Stimulated activated naive CD8-positive, alpha-beta T cell treated with anti-CD3 and anti-CD28 coated beads, Interleukin-15, amount 100 ng/mL, for 72 hours (primary cell): ENCODE results near the gene DIAPH3.
"Not testable (repeated sequence)": the region's sequence is repeated elsewhere in the genome, so short reads cannot be mapped to it uniquely, and the experiment has no call there.

ENCODE experiments used
- ATAC-seq: fragments of 150-1000 bp; cut with Tn5 transposase; 2 replicates; pipeline ENCODE4 v1.10.0; 2021; ENCODE audit warnings: mild to moderate bottlenecking, moderate library complexity
- DNase-seq, 2 donors: peaks; one replicate each; pipeline ENCODE4 v3.0.0; 2021 to 2022
- H3K27ac Mint-ChIP-seq, 2 donors: one replicate each; pipeline ENCODE4 v1.8.0; 2022; ENCODE audit warnings: mild to moderate bottlenecking in 2 of 2, mixed read lengths in 2 of 2, moderate library complexity in 2 of 2
- H3K27me3 Mint-ChIP-seq: one replicate; pipeline ENCODE4 v1.8.0; 2022; ENCODE audit warnings: mixed read lengths
- H3K4me1 Mint-ChIP-seq: one replicate; pipeline ENCODE4 v1.8.0; 2022; ENCODE audit warnings: mild to moderate bottlenecking, mixed read lengths
- H3K4me3 Mint-ChIP-seq, 2 donors: one replicate each; pipeline ENCODE4 v1.8.0; 2022; ENCODE audit warnings: mild to moderate bottlenecking in 2 of 2, mixed read lengths in 2 of 2, moderate library complexity in 1 of 2
- H3K9me3 Mint-ChIP-seq, 2 donors: one replicate each; pipeline ENCODE4 v1.8.0; 2022; ENCODE audit warnings: mixed read lengths in 2 of 2

The DIAPH3 gene, protein sequence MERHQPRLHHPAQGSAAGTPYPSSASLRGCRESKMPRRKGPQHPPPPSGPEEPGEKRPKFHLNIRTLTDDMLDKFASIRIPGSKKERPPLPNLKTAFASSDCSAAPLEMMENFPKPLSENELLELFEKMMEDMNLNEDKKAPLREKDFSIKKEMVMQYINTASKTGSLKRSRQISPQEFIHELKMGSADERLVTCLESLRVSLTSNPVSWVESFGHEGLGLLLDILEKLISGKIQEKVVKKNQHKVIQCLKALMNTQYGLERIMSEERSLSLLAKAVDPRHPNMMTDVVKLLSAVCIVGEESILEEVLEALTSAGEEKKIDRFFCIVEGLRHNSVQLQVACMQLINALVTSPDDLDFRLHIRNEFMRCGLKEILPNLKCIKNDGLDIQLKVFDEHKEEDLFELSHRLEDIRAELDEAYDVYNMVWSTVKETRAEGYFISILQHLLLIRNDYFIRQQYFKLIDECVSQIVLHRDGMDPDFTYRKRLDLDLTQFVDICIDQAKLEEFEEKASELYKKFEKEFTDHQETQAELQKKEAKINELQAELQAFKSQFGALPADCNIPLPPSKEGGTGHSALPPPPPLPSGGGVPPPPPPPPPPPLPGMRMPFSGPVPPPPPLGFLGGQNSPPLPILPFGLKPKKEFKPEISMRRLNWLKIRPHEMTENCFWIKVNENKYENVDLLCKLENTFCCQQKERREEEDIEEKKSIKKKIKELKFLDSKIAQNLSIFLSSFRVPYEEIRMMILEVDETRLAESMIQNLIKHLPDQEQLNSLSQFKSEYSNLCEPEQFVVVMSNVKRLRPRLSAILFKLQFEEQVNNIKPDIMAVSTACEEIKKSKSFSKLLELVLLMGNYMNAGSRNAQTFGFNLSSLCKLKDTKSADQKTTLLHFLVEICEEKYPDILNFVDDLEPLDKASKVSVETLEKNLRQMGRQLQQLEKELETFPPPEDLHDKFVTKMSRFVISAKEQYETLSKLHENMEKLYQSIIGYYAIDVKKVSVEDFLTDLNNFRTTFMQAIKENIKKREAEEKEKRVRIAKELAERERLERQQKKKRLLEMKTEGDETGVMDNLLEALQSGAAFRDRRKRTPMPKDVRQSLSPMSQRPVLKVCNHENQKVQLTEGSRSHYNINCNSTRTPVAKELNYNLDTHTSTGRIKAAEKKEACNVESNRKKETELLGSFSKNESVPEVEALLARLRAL

DNA sequence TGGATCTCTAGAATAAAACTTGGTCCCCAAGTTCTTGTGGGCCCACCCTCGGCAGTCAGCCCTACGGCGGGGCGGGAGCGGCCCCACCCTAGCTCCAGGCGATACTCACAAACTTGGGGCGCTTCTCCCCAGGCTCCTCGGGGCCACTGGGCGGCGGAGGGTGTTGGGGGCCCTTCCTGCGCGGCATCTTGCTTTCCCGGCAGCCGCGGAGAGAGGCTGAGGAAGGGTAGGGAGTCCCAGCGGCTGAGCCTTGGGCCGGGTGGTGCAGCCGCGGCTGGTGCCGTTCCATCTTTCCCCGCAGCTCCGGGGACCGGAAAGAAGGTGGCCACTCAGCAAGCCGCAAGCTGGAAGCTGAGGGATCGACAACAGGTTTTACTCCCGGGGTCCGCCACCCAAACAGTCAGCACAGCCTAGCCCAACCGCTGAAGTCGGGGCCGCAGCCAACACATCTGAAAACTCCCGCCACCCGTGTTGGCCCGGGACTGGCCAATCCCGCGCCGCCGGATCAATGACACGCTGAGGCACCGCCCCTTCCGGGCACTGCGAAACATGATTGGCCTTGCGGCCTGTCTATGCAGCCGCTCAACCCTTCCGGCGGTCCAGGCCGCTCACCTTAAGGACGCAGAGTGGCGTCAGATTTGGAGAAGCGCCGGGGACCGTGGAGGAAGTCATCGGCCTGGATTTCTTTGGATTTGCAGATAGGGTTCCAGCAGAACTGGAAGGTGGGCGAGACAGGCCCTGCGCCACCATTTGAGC lies at the start of gene DIAPH3:
TSS of gene DIAPH3 (minus strand) at position 451 of the 756 bp plus-strand sequence. CDS start at position 289, 162 bp downstream.
- H3K27me3 Mint-ChIP-seq: no peaks in the 10 kb centered on the region
- DNase-seq: peak; percentile 93 to 96
- peaks cover 10 to 12% of the 10 kb centered on the region in 2 donors for H3K9me3 Mint-ChIP-seq
- H3K27ac Mint-ChIP-seq: peak within 1 kb of the TSS; percentile 99
- peak within 1 kb of the TSS; percentile 96 to 98 for H3K4me3 Mint-ChIP-seq
- peaks cover 41% of the 10 kb centered on the region for H3K4me1 Mint-ChIP-seq
- peak; percentile 98 for ATAC-seq

DNA sequence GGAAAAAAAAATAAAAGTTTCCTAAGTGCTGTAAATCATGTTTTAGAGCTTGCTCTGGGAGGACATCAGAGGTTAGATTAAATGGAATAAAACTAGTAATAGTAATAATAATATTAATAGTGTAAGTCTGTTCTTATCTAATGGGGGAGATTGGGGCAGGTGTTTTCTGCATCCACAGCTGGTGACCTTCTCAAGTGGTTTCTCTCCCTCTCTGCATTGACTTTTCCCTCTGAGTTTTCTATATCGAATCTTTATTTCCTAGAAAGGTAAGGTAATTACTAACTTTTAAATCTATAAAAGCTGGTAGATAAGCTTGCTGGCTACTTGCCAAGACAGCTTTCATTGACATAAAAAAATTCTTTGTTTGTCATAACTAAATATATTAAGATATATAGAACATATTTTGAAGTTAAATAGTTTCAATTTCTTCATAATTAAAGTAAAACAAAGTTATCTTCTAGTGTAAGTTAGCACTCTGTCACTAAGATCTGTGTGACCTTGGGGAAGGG lies 49.6 kb upstream of the DIAPH3 start:
- H3K4me3 Mint-ChIP-seq: no peak overlapping the region
- H3K27me3 Mint-ChIP-seq: peaks cover 25% of the 10 kb centered on the region
- ATAC-seq (no peak), DNase-seq (no peak)
- H3K4me1 Mint-ChIP-seq: no peaks in the 10 kb centered on the region
- no peaks in the 10 kb centered on the region for H3K9me3 Mint-ChIP-seq
- H3K27ac Mint-ChIP-seq: no peak overlapping the region

DNA sequence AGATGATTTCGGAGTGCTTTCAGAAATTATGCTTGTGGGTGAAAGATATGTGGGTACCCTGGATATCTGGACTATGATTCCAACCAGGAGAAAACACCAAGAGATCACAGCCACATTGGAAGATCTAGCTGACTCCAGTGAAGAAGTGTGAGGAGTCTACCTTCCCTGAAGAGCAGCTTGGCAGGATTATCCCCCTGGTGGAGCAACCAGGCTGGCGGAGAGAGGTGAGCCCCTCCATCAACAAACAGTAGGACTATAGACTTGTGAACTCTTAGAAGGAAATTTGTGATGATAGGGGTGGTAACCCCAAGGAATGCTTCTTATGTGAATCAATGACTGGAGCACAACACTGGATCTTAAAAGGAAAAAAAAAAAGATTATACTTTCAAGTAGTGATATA lies 47.8 kb upstream of the DIAPH3 start:
- no peak for DNase-seq
- no peaks in the 10 kb centered on the region for H3K4me1 Mint-ChIP-seq
- no peaks in the 10 kb centered on the region for H3K9me3 Mint-ChIP-seq
- H3K27ac Mint-ChIP-seq: no peak overlapping the region
- no peak for ATAC-seq
- H3K4me3 Mint-ChIP-seq: no peak overlapping the region
- peaks cover 14% of the 10 kb centered on the region for H3K27me3 Mint-ChIP-seq

DNA sequence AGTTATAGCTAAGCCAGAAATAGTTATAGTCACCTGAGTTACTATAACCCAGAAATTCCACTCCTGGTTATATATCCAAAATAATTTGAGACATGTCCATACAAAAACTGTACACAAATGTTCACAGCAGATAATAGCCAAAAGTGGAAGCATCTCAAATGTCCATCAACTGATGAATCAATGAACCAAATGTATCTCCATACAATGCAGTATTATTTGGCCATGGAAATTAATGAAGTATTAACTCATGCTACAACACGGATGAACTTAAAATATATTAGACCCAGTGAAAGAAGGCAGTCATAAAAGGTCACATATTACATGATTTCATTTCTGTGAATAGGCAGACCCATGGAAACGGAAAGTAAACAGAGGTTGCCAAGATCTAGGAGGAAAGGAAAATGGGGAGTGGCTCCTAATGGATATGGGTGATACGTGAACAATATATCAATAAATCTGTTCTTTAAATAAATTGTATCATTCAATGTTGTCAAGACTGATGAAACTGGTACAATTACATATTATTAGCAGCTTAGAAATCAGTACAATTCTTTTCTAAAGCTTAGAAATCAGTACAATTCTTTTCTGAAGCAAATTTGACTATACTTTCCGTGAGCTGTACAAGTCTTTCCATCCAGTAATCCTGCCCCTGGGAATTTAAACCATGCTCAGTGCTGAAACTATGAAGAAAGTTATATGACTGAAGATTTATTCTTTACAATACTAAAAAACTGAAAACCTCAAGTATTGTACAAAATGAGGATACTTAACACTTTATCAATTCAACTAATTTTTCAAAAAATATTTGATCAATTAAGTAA lies 47.0 kb upstream of the DIAPH3 start:
- H3K27ac Mint-ChIP-seq: no peak overlapping the region
- peaks cover 15% of the 10 kb centered on the region for H3K27me3 Mint-ChIP-seq
- no peak overlapping the region for H3K4me3 Mint-ChIP-seq
- no peak for DNase-seq
- H3K4me1 Mint-ChIP-seq: no peaks in the 10 kb centered on the region
- no peak for ATAC-seq
- no peaks in the 10 kb centered on the region for H3K9me3 Mint-ChIP-seq

DNA sequence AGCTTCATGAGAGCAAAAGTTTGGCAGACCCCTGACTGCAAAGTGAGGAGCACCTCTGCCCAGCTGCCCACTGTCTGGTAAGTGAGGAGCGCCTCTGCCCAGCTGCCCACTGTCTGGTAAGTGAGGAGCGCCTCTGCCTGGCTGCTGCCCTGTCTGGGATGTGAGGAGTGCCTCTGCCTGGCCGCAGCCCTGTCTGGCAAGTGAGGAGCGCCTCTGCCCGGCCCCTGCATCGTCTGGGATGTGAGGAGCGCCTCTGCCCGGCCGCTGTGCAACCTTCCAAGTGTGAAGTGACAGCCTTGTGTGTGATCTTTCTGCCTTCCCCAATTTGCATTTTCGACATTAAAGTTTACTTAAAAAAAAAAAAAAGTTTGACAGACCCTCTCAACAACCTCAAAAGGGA lies 41.8 kb upstream of the DIAPH3 start:
- H3K9me3 Mint-ChIP-seq, ATAC-seq, DNase-seq, H3K4me3 Mint-ChIP-seq, H3K27ac Mint-ChIP-seq, H3K4me1 Mint-ChIP-seq: not testable (repeated sequence)
- H3K27me3 Mint-ChIP-seq: peaks cover 16% of the 10 kb centered on the region

DNA sequence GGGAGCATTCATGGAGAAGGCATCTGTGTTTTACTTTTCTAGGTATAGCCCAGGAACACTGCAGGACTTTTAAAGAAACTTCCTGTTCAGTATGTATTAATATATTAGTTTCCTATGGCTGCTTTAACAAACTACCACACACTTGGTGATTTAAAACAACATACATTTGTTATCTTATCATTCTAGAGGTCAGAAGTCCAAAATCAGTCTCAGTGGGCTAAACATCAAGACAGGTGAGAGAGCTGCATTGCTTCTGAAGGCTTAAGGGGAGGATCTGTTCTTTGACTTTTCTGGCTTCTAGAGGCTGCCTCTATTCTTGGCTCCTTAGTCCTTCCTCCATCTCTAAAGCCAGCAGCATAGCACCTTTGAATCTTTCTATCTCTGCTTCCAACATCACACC lies 37.6 kb upstream of the DIAPH3 start:
- H3K27me3 Mint-ChIP-seq: peaks cover 16% of the 10 kb centered on the region
- H3K4me1 Mint-ChIP-seq: no peaks in the 10 kb centered on the region
- no peak overlapping the region for H3K4me3 Mint-ChIP-seq
- H3K27ac Mint-ChIP-seq: no peak overlapping the region
- no peak for DNase-seq
- no peak for ATAC-seq
- H3K9me3 Mint-ChIP-seq: no peaks in the 10 kb centered on the region

DNA sequence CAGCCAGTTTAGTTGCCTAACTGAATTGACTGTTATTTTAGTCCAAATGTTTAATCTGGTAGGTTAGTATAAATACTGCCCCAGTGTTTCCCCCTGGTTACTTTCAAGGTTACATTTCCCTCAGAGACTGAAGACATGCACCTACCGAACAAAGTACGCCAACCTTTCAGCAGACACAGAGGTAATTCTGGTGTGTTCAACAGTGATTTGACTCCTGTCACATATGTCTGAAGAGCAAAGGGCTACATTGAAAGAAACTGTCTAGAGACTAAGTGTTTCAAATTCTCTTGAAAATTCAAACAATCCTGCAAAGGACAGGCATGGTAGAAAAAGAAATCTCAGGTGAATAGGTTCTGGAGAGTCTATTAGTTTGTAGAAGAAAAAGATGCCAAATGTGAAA lies 32.2 kb upstream of the DIAPH3 start:
- peaks cover 17% of the 10 kb centered on the region for H3K27me3 Mint-ChIP-seq
- not testable (repeated sequence) for ATAC-seq, H3K4me3 Mint-ChIP-seq, H3K4me1 Mint-ChIP-seq, H3K27ac Mint-ChIP-seq, H3K9me3 Mint-ChIP-seq, DNase-seq

DNA sequence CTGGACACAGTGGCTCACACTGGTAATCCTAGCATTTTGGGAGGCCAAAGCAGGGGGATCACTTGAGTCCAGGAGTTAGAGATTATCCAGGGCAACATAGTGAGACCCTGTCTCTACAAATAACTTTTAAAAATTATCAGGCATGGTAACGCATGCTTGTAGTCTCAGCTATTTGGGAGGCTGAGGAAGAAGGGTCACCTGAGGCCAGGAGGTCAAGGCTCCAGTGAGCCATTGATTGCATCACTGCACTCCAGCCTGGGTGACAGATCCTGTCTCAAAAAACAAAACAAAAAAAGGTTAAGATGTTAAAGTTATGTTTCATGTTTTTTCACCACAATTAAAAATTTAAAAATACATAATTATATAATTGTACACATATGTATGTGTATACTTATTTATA lies 19.2 kb upstream of the DIAPH3 start:
- ATAC-seq (no peak), DNase-seq (no peak)
- Mint-ChIP-seq H3K27ac (no peak overlapping the region), H3K4me1 (no peaks in the 10 kb centered on the region), H3K4me3 (no peak overlapping the region), H3K9me3 (no peaks in the 10 kb centered on the region), H3K27me3 (peaks cover 12% of the 10 kb centered on the region)

DNA sequence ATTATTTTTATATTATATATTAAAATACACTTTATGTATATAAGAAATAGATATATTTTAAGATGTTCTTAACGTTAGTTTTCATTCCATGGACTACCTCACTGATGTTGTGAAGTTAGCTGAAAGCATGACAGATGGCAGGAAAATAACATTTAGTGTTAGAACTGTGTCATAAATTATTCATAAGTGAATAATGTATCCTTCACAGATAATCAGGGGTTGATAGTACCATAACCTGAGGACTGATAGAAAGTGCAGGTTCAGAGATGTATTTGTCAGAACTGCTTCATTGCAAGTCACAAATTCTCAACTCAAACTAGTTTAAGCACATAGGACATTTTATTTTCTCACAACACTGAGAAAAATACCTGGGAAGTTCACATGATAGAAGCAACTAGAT lies 14.6 kb upstream of the DIAPH3 start:
- Mint-ChIP-seq H3K4me1 (no peaks in the 10 kb centered on the region), H3K27me3 (peaks cover 7% of the 10 kb centered on the region), H3K27ac (no peak overlapping the region), H3K4me3 (no peak overlapping the region), H3K9me3 (no peaks in the 10 kb centered on the region)
- no peak for DNase-seq
- ATAC-seq: no peak

DNA sequence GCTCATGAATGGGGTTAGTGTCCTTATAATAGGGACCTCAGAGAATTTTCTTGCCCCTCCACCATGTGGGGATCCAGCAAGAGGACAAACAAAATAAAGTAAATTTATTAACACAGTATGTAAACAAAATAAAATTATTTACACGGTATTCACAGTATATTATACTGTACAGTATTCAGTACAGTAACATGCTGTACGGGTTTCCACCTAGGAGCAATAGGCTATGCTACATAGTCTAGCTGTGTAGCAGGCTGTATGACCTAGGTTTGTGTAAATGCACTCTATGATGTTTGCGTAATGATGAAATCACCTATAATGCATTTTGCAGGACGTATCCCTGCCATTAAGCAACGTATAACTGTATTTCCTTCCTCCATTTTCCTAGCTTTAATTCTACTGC lies 11.8 kb upstream of the DIAPH3 start:
- no peak overlapping the region for H3K4me3 Mint-ChIP-seq
- peaks cover 7% of the 10 kb centered on the region for H3K27me3 Mint-ChIP-seq
- H3K4me1 Mint-ChIP-seq: no peaks in the 10 kb centered on the region
- H3K27ac Mint-ChIP-seq: no peak overlapping the region
- ATAC-seq: no peak
- H3K9me3 Mint-ChIP-seq: no peaks in the 10 kb centered on the region
- no peak for DNase-seq

DNA sequence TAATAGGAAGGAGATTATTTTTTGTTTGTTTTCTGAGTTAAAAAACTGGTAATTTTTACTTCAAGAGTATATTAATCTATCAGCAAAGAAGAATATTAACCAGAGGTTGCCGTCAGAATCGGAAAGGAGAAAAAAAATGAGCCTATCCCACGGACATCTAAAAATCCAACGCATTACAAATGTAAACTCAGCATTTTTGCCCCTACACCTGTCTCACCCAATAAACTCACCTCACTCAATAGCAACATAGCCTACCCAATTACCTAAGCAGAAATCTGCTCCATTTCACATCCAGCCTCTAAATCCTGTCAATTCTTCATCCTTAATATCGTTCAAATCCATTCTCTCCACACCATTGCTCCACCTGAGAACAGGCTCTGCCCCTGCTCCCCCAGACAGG lies 10.4 kb upstream of the DIAPH3 start:
- H3K27me3 Mint-ChIP-seq: peaks cover 7% of the 10 kb centered on the region
- H3K9me3 Mint-ChIP-seq: no peaks in the 10 kb centered on the region
- no peak overlapping the region for H3K4me3 Mint-ChIP-seq
- no peak overlapping the region for H3K27ac Mint-ChIP-seq
- H3K4me1 Mint-ChIP-seq: no peaks in the 10 kb centered on the region
- no peak for ATAC-seq
- DNase-seq: no peak

DNA sequence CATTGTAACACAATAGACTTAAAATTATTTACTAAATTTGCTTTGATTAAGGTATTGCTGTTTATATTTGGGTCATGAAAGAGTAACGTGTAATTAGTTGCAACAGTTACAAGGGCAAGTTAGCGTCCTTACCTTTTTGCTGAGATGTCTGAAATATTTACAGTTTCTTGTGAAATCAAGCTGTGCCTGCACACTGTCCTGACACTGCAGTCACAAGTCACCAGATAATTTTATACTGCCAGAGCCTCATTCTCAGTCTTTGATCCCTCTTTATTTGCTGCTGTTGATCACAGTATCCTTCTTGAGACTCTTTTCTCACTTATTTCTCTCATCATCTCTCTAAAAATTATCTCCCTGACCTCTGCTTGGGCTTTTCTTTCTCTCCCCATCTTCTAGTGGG lies 8.4 kb upstream of the DIAPH3 start:
- Mint-ChIP-seq H3K4me3 (no peak overlapping the region), H3K9me3 (no peaks in the 10 kb centered on the region), H3K4me1 (no peaks in the 10 kb centered on the region), H3K27ac (no peak overlapping the region), H3K27me3 (peaks cover 7% of the 10 kb centered on the region)
- ATAC-seq: no peak
- DNase-seq: no peak

DNA sequence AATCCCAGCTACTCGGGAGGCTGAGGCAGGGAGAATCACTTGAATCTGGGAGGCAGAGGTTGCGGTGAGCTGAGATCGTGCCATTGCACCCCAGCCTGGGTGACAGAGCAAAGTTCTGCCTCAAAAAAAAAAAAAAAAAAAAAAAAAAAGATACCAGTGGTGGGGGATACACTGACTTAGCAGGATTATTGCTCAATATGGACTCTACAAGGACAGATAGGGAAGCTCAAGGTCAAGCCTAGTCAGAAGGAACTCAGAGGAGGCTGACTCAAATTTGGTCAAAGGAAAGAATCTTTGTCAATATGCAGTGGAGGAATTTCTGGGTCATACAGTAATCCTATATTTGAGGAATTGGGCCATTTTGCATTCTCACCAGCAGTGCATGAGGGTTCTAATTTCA lies 6.7 kb upstream of the DIAPH3 start:
- Mint-ChIP-seq H3K27ac (no peak overlapping the region), H3K27me3 (peaks cover 7% of the 10 kb centered on the region)

More for the DNA sequence above, 6.7 kb upstream of the DIAPH3 start:
- H3K9me3 Mint-ChIP-seq: no peaks in the 10 kb centered on the region
- ATAC-seq (no peak), DNase-seq (no peak)
- no peak overlapping the region for H3K4me3 Mint-ChIP-seq
- peaks cover 2% of the 10 kb centered on the region for H3K4me1 Mint-ChIP-seq
